DMS114 treated with DMSO at 0.1 percent for 48 hours (cell line): Measurements from ENCODE around the gene CRABP1.

Experiments
- DNase-seq: peaks from one replicate; lab custom pipeline; 2025; ENCODE audit not compliant: unreplicated experiment; lab: John Stamatoyannopoulos, UW

Gene CRABP1

DNA sequence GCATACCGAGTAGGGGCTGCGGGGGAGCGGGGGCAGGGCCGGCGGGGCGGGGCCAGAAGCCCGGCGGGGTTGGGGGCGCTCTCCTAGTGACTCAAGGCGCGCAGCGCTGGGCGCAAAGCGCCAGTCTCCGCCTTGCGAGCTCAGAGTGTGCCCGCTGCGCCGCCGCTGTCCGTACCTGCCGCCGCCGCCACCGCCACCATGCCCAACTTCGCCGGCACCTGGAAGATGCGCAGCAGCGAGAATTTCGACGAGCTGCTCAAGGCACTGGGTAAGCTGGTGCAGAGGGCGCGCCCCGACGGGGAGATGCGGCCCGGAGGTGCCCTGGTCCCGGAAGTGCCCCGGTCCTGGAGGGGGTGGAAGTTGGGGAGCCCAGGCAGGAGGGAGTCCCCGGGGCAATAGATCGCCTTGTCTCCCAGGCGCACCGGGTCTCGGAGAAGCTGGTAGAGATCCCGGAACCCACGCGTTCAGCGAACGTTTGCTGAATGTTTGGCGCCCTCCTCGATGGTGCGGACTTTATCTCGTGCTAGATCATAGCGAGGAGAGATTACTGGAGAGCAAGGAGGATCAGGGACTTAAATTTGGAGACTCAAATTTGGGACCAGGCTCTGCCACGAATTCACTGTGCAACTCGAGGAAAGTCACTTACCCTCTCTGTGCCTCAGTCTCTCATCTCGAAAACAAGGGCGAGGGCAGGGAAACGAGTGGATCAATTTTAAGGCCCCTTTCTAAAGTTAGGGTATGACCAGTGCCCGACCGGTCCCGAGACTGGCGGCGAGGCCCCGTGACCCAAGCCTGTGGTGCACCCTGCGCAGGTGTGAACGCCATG is at the start of gene CRABP1:
Gene CRABP1, plus strand, starts transcription at position 123 of the 826 bp plus-strand sequence. Its CDS starts 76 bp downstream, at position 199.
- no peak for DNase-seq

GRCh38 chr15:78291052-78291451 is 49.1 kb upstream of the CRABP1 start:
- DNase-seq: no peak

DNA sequence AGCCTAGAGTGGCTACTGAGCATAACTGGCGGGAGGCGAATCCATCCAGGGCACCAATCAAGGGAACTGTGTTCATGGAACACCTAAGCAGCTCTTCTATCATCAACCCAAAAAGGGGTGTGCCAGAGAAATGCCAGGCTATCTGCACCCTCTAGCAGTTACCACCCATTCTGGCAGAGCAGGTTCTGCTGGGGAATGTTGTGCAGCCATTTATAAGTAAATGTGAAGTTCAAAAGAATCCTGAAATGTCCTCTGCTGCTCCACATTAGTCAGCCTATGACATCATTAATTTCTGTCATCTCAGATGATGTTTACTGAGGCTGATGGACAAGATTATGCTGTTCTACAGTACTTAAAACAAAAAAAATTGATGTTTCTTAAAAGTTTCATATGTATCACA is 48.5 kb upstream of the CRABP1 start:
- no peak for DNase-seq

DNA sequence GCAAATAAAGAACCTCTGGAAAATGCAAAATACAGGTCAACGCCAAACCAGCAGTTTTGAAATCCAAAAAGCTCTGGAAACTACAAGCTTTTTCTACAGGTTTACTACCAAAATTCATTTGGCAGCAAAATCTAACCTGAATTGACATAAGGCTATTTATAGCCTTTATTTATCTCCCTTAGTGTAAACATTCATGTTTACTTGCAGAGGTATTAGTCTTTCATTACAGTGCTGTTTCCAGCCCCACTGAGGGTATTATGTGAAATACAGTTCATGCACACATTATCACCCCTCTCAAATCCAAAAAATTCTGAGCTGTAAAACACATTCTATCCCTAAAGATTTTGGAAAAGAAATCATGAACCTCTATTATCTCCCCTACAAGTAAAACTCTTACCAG is 47.9 kb upstream of the CRABP1 start:
- DNase-seq: no peak

- peak; percentile 97 for DNase-seq
Observed at GRCh38 chr15:78299101-78299930, 40.8 kb upstream of the CRABP1 start, which contains the start of gene SKIC8. Gene SKIC8, minus strand, starts transcription at chr15:78299609. Its CDS starts 3,923 bp downstream, at chr15:78295686.

DNA sequence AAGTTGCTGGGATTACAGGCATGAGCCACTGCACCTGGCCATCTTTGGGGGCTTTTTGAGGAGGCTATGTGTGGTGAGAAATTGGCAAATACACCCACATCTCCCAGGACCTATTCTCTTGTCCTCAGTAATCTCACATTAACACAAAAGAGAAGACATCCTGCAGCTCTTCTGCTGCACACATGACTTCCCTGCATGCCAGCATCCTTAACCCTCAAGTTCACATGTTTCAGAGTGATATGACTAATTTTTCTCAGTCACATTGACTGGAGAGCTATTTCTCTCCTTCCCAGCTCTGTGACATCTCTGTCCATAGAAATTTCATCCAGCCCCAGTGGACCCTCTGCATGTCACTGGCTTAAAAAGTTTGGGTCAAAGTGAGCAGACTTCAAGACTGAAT is 38.8 kb upstream of the CRABP1 start:
- DNase-seq: no peak

DNA sequence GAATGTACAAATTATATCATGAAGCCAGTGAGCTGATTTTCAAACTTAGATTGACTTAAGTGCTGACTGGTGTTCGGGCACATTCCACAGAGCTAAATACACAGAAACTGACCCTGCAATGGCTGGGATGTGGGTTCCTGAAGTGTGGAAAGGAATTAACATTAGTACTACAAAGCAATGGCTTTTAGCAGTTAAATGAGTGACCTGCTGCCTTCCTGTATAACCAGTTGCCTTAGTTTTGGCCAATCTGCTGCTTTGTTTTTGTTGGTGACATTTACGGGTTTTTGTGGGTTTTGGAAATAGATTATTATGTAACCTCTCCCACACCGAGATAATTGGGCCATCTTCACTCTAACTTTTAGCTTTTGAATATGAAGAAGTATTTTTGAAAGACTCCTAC is 38.3 kb upstream of the CRABP1 start:
- peak; percentile 44 for DNase-seq

DNA sequence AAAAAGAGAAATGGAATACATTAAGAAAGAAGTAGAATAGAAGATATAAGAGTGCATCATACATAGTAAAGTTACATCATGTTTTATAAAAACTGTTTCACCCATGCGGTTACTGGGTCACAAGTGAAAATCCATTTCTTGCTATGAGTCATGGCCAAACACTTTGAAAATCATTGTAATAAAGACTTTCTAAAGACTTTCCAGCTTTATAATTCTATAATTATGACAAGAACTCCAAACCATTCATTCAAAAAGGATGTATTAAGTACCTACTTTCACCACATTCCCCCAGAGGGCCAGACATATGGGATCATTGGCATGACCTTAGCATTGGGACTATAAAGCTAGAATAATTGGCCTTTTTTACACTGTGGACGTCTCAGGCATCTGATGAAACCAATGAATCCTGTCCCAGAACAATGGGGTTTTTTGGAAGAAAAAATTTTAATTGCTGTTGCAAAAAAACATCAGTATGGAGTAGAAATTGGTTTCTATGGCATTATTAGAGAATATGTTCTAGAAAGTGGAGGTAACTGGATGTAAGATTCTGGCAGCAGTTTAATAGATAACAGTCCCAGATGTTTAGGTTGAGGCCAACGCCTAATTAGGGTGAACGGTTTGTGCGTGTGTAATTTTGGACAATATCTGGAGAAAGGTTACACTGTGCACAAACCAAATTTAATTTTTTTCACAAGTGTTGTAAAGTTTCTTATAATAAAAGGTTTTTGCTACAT is 37.4 kb upstream of the CRABP1 start:
- DNase-seq: no peak

GRCh38 chr15:78304216-78305066 is 35.7 kb upstream of the CRABP1 start:
- DNase-seq: no peak

- DNase-seq: no peak
Observed at GRCh38 chr15:78306176-78306774, 33.9 kb upstream of the CRABP1 start.

DNA sequence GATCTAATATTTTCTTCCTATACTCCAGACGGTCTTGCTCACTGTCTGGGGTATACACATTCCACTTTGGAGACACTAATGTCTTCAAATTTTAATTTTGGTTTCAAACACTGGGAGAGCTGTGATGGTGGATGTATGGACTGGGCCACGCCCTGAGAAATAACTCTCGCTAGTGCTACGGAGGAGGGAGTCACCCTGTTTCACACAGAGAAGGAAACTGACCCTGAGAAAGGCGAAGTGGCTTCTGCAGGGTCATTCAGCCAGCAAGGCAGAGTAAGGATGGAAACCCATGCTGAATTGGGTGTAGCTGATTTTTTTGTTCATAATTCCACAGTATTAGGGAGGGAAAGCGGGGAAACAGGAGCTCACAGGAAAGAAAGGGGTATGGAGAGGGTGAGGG is 32.2 kb upstream of the CRABP1 start:
- DNase-seq: no peak

- DNase-seq: peak; percentile 58
Observed at GRCh38 chr15:78308422-78309032, 31.6 kb upstream of the CRABP1 start.

DNA sequence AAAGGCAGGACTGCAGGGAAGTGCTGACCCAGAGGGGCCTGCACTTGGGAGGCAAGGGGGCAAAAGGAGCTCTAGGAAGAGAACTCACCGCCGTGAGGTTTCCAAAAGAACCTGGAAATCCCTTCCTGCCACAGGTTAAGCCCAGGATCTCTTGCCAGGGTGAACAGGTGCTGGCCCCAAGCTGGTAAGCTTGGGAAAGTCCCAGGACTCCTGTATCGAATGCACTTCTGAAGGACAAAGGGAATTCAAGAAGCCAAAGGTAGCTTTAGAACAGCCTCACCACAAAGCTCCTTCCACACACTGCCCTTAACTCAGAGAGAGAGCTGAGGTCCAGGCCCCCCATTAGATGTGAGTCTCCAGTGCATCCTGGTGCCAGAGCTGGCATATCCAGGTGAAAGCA is 28.9 kb upstream of the CRABP1 start:
- DNase-seq: no peak

DNA sequence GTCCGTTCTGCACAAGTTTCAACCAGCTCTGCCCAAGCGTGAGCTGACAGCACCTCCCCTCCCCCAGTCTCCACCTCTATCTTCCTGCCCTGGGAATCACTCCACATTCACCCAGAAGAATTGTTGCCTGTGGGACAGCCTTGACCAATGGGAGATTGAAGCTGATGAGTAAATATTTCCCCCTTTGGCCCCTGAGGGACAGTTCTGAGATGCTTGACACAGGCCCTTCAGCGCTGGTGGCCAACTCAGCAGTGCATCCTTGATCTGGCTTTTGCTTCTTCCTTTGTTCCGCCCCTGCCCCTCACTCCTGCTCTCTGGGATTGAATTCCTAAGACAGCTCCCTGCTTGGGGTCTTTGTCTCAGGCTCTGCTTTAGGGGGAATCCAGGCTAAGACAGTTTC is 27.6 kb upstream of the CRABP1 start:
- no peak for DNase-seq

DNA sequence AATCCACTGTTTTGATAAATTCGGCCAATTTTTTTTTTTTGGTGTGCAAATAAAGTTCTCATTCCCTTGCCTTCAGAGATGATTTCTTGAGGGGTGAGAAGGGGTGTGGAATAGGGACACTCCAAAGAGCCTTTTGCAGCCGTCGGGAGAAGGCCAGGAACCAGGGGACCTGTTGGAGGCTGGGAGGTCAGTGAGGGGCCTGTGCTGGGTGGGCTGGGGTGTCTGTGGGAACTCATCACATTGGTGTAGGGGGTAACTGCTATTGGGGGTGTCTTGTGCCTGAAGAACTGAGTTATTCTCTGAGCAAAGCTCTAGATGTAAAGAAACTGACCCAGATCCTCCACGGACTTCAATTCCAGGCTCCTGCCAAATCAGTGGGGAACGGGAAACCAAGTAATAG is 27.2 kb upstream of the CRABP1 start:
- DNase-seq: no peak

DNA sequence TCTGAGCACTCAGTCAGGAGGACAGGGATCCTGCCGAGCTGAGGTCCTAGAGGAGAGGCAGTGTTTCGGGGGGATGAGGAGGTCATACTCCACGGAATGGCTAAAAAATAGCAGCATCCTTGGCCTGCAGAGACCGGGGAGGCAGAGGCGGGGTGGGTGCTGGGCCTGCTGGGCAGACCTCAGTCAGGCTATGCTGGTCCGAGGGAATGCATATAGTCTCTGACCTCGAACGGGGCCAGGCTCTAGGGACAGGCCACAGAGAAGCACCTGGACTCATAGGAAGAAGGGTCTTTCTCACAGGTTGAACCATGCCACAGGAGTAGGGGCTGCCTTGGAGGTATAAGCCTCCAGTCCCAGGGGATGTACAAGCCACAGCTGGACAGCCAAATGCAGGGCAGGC is 26.8 kb upstream of the CRABP1 start:
- no peak for DNase-seq

- DNase-seq: no peak
Observed at GRCh38 chr15:78314181-78314581, 26.0 kb upstream of the CRABP1 start.

- DNase-seq: peak; percentile 39
Observed at GRCh38 chr15:78315686-78316282, 24.4 kb upstream of the CRABP1 start.
